ENCODE measurements around the gene BPIFB1. TPM values are rescaled to one million over a fixed set of nuclear protein-coding genes. Genes with fewer than 3 reads are reported as not detected.

BPIFB1 gene
- total RNA-seq, 3 donors from 2014 or later, result 0.66 to 1.0 TPM; not detected in 1

DNA sequence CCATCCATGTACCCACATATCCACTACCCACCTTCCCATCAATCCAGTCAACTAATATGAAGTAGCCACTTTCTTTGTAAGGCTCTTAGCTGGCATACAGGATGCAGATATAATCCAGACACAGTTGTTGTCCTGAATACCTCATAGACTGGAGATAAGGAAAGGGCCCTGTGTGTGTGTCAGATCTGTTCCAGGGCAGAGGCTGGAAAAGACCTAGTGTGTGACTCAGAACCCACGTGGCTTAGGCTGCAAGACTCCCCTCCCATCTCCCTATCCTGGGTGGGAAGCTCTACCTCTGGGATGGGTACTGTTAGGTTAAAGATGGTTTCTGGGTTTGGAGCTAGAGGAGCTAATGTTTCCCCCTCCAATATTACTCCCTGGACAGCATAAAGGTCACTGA is 43.6 kb upstream of the BPIFB1 start:
- no peak for TF ChIP-seq POLR2A (IDR thresholded peaks at IDR 0.05)
- no peak for TF ChIP-seq POLR2AphosphoS5 (IDR thresholded peaks at IDR 0.05)
- TF ChIP-seq, protein P1, sequence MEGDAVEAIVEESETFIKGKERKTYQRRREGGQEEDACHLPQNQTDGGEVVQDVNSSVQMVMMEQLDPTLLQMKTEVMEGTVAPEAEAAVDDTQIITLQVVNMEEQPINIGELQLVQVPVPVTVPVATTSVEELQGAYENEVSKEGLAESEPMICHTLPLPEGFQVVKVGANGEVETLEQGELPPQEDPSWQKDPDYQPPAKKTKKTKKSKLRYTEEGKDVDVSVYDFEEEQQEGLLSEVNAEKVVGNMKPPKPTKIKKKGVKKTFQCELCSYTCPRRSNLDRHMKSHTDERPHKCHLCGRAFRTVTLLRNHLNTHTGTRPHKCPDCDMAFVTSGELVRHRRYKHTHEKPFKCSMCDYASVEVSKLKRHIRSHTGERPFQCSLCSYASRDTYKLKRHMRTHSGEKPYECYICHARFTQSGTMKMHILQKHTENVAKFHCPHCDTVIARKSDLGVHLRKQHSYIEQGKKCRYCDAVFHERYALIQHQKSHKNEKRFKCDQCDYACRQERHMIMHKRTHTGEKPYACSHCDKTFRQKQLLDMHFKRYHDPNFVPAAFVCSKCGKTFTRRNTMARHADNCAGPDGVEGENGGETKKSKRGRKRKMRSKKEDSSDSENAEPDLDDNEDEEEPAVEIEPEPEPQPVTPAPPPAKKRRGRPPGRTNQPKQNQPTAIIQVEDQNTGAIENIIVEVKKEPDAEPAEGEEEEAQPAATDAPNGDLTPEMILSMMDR (IDR thresholded peaks at IDR 0.05), result no peak
- Histone ChIP-seq H3K9me3 (no peaks in the 10 kb centered on the region), H3K27ac (no peak overlapping the region), H3K4me3 (no peak overlapping the region), H3K4me1 (no peaks in the 10 kb centered on the region), H3K27me3 (peaks cover 0 to 9% of the 10 kb centered on the region in 2 donors), H3K36me3 (no peaks in the 10 kb centered on the region)
- DNase-seq (ENCODE audit: low spot score in 2 of 2), result no peak
- intact Hi-C loops (cut with DNase I; ENCODE audit: low total_unique reads), result no loop called here

DNA sequence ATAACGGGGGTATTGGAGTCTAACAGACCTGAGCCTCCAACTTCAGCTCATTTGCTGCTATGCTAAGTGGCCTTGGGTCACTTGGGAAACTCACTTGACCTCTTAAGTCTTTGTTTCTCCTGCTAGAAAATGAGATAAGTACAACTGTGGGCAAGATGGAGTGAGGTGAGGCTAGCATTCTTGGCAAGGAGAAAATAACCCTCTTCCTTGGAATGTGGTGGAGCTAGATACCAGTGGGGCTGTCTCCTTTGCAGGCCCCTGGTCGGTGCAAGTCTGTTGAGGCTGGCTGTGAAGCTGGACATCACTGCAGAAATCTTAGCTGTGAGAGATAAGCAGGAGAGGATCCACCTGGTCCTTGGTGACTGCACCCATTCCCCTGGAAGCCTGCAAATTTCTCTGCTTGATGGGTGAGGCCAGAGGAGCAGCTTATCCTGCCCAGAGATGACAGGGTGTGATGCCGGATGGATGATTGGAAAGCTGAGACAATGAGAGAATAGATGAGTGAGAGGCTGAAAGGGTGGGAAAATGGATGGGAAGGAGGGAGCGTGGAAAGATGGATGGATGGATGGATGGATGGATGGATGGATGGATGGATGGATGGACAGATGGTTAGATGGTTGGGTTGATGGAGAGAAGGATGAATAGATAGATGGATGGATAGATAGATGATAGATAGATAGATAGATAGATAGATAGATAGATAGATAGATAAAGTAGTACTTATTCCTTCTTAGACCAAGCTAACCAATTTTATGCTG is 42.9 kb upstream of the BPIFB1 start:
- Histone ChIP-seq H3K9me3 (no peaks in the 10 kb centered on the region), H3K4me3 (no peak overlapping the region), H3K4me1 (no peaks in the 10 kb centered on the region), H3K27ac (no peak overlapping the region), H3K36me3 (no peaks in the 10 kb centered on the region), H3K27me3 (peaks cover 0 to 3% of the 10 kb centered on the region in 2 donors)
- TF ChIP-seq POLR2A (IDR thresholded peaks at IDR 0.05), result no peak
- TF ChIP-seq, protein P1 (IDR thresholded peaks at IDR 0.05), result no peak
- TF ChIP-seq POLR2AphosphoS5 (IDR thresholded peaks at IDR 0.05), result no peak
- intact Hi-C loops (cut with DNase I; ENCODE audit: low total_unique reads), result no loop called here
- no peak for DNase-seq (ENCODE audit: low spot score in 2 of 2)

DNA sequence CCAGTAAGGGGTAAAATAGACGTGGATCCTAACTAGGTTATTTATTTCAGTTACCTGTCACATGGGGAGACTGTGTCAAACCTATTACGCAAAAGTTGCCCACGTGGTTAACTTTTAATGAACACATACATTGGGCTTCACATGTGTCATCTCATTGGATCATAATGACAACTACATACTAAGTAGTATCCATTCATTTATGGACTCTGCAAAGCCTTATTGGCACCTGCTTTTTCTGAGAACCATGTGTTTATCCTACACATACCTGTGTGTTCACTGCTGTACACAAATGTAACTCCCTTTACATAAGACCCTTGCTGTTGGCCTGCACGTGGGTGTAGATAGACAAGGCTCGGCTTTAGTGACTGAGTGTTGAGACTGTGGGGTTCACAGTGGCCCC is 42.1 kb upstream of the BPIFB1 start:
- intact Hi-C loops (cut with DNase I; ENCODE audit: low total_unique reads), result no loop called here
- Histone ChIP-seq H3K27ac (no peak overlapping the region), H3K36me3 (no peaks in the 10 kb centered on the region), H3K9me3 (no peaks in the 10 kb centered on the region), H3K4me3 (no peak overlapping the region), H3K4me1 (no peaks in the 10 kb centered on the region), H3K27me3 (no peaks in the 10 kb centered on the region)
- TF ChIP-seq POLR2AphosphoS5 (IDR thresholded peaks at IDR 0.05), result no peak
- no peak for TF ChIP-seq POLR2A (IDR thresholded peaks at IDR 0.05)
- TF ChIP-seq, protein P1 (IDR thresholded peaks at IDR 0.05), result no peak
- no peak for DNase-seq (ENCODE audit: low spot score in 2 of 2)

DNA sequence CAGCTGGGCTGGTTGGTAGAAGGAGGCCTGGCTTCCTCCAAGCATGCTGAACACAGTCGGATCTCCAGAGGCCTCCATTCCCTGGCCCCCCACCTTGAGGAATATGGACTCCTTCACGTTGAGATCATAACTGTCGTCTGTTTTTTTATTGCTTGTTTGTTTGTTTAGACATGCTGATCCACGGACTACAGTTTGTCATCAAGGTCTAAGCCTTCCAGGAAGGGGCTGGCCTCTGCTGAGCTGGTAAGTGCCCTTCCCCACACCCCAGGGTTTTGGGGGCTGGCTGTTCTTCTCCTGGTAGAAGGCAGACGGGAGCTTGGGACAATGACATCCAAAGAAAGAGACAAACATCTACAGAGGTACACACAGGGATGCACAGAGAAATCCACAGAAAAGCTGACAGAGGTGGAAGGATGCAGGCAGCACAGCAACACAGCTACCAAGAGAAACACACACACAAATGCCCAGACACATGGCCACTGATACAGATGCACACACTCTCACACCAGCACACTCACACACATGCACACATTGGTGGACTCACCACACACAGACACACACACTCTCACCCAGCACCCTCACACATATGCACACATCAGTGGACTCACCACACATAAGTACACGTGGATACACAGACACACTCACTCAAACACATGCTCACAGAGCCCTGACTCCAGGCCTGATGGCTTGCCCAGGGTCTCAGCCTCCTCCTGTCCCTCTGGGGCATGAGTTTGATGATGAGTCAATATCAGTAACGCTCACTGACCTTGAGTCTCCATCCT is 40.5 kb upstream of the BPIFB1 start:
- Histone ChIP-seq H3K36me3 (no peaks in the 10 kb centered on the region), H3K4me1 (no peaks in the 10 kb centered on the region), H3K27me3 (no peaks in the 10 kb centered on the region), H3K27ac (no peak overlapping the region), H3K4me3 (no peak overlapping the region), H3K9me3 (no peaks in the 10 kb centered on the region)
- intact Hi-C loops (cut with DNase I; ENCODE audit: low total_unique reads), result no loop called here
- no peak for TF ChIP-seq POLR2AphosphoS5 (IDR thresholded peaks at IDR 0.05)
- TF ChIP-seq POLR2A (IDR thresholded peaks at IDR 0.05), result no peak
- TF ChIP-seq, protein P1 (IDR thresholded peaks at IDR 0.05), result no peak
- no peak for DNase-seq (ENCODE audit: low spot score in 2 of 2)

DNA sequence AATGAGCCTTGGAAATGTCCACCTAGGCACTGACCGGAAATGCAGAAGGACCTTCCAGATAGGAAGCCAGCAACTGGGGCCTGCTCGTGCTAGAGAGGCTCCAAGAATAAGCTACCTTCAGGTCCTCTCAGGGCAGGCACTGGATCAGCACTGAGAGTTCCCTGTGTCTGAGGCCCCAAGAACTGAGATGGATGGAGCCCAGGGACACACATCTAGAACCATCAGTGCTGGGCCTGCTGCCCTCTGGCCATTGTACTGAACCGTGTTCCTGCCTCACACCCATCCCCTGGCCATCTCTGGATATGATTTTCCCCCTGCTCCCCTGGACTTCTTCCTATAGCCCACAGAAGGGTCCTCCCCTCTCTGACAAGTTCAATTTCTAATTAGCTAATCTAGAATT is 36.9 kb upstream of the BPIFB1 start:
- Histone ChIP-seq H3K4me1 (no peaks in the 10 kb centered on the region), H3K9me3 (no peaks in the 10 kb centered on the region), H3K36me3 (no peaks in the 10 kb centered on the region), H3K27me3 (no peaks in the 10 kb centered on the region), H3K27ac (no peak overlapping the region), H3K4me3 (no peak overlapping the region)
- intact Hi-C loops (cut with DNase I; ENCODE audit: low total_unique reads), result no loop called here
- no peak for TF ChIP-seq POLR2AphosphoS5 (IDR thresholded peaks at IDR 0.05)
- no peak for TF ChIP-seq POLR2A (IDR thresholded peaks at IDR 0.05)
- TF ChIP-seq, protein P1 (IDR thresholded peaks at IDR 0.05), result no peak
- no peak for DNase-seq (ENCODE audit: low spot score in 2 of 2)

Data from breast epithelium (tissue), 4 donors.